Nephron progenitor cell (in vitro differentiated cells): ENCODE data around the gene GATA5.

Experiments
- DNase-seq: peaks from one replicate; pipeline ENCODE4 v3.0.0; 2021
- H3K27ac Mint-ChIP-seq: 2 replicates; pipeline ENCODE4 v1.8.0; 2021; ENCODE audit warnings: mild to moderate bottlenecking, moderate library complexity, mixed read lengths
- H3K27me3 Mint-ChIP-seq: 2 replicates; pipeline ENCODE4 v1.8.0; 2021; ENCODE audit warnings: mild to moderate bottlenecking, low read depth, mixed read lengths; ENCODE audit not compliant: poor library complexity
- H3K36me3 Mint-ChIP-seq: 2 replicates; pipeline ENCODE4 v1.8.0; 2021; ENCODE audit warnings: low read depth, mixed read lengths
- H3K4me1 Mint-ChIP-seq: 2 replicates; pipeline ENCODE4 v1.8.0; 2021; ENCODE audit warnings: mixed read lengths
- H3K4me3 Mint-ChIP-seq: 2 replicates; pipeline ENCODE4 v1.8.0; 2021; ENCODE audit warnings: mild to moderate bottlenecking, moderate library complexity, mixed read lengths
- H3K9me3 Mint-ChIP-seq: 2 replicates; pipeline ENCODE4 v1.8.0; 2021; ENCODE audit warnings: mild to moderate bottlenecking, moderate library complexity, mixed read lengths
- TF ChIP-seq, protein P1 (sequence below): fragments of 200-600 bp; sonication (generic); IDR thresholded peaks from 2 replicates; pipeline ENCODE4 v1.5.0; 2021; ENCODE audit warnings: antibody characterized with exemption

GATA5 gene

DNA sequence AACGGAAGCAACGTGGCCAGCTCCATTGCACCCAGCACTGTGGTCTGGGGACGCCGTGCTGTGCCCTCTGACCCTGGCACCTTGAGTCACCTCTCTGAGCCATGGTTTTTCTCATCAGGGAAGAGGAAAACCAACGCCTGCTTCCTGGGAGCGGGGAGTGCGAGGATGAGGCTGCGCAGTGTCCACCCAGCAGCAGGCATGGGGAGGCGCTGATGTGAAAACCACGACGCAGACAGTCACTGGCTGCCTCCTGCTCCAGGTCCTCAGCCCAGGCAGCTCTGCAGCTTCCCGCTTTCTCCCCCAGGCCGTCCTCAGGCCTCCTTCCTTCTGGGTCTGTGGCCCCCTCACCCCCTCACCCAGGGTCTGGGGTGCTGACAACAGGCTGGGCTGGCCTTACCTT, 14.0 kb downstream of the GATA5 start:
- TF ChIP-seq, protein P1, sequence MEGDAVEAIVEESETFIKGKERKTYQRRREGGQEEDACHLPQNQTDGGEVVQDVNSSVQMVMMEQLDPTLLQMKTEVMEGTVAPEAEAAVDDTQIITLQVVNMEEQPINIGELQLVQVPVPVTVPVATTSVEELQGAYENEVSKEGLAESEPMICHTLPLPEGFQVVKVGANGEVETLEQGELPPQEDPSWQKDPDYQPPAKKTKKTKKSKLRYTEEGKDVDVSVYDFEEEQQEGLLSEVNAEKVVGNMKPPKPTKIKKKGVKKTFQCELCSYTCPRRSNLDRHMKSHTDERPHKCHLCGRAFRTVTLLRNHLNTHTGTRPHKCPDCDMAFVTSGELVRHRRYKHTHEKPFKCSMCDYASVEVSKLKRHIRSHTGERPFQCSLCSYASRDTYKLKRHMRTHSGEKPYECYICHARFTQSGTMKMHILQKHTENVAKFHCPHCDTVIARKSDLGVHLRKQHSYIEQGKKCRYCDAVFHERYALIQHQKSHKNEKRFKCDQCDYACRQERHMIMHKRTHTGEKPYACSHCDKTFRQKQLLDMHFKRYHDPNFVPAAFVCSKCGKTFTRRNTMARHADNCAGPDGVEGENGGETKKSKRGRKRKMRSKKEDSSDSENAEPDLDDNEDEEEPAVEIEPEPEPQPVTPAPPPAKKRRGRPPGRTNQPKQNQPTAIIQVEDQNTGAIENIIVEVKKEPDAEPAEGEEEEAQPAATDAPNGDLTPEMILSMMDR: no peak
- Mint-ChIP-seq H3K9me3 (no peaks in the 10 kb centered on the region), H3K4me3 (no peak overlapping the region), H3K36me3 (no peaks in the 10 kb centered on the region), H3K27me3 (no peaks in the 10 kb centered on the region), H3K4me1 (peaks cover 53% of the 10 kb centered on the region), H3K27ac (no peak overlapping the region)
- no peak for DNase-seq

DNA sequence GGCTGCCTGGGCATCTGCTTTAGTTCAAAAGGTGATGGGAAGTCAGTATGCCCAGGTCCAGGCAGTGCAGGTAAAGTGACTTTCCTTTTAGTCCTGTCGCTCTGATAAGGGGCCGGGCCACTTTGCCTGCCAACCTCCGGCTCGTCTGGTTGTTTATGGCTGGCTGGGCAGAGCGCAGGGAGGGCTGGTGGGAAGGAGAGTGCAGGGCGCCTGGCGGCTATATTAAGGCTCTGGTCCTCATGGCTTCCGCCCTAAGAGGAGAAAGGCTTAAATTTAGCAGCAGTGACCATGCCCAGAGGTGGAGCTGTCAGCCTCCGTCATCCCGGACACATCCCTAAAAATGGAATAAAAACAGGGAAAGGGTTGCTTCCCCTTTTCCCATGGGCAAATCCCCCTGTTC, 14.6 kb downstream of the GATA5 start:
- TF ChIP-seq, protein P1: no peak
- no peak for DNase-seq
- Mint-ChIP-seq H3K27ac (no peak overlapping the region), H3K27me3 (no peaks in the 10 kb centered on the region), H3K36me3 (no peaks in the 10 kb centered on the region), H3K4me3 (no peak overlapping the region), H3K4me1 (peaks cover 59% of the 10 kb centered on the region), H3K9me3 (no peaks in the 10 kb centered on the region)

DNA sequence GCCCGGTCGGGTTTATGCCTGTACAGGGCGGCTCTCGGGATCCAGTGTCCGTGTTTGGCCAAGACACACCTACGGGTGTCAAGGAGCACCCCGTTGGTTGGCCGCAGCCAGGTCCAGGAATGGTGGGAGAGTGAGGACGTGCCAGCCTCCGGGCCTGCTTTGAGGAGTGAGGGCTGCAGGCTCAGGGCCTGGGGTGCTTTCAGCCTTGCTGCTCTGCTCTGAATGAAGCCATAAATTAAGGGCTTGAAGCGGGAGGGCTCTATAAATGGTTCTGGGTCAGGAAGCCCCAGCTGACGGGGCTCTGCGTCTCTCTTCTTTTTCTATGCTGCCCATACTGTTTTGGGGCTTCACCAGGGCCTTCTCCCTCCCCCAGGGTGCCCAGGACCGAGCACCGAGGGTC, 15.1 kb downstream of the GATA5 start:
- TF ChIP-seq, protein P1: no peak
- Mint-ChIP-seq H3K36me3 (no peaks in the 10 kb centered on the region), H3K4me3 (peak overlapping the region; percentile 25), H3K4me1 (peaks cover 62% of the 10 kb centered on the region), H3K27me3 (no peaks in the 10 kb centered on the region), H3K27ac (peak overlapping the region; percentile 29), H3K9me3 (no peaks in the 10 kb centered on the region)
- peak; percentile 49 for DNase-seq

DNA sequence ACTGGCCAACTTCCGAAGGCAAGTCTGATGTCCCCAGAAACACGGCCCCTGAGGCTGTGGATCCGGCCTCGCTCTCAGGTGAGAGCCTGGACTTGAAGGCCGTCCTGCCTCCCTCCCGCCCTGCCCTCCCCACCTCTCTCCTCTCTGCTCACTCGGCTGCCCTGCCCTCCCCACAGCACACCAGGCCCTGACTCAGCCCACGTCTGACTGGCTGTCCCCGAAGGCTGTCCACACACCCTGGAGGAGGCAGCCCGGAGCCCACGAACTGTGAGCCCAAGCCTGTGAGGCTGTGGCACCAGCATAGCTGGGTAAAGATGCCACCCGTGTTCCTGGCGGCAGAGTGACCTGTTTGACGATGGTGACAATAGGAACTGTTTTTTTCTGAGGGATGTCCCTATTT, 16.3 kb downstream of the GATA5 start:
- Mint-ChIP-seq H3K27me3 (no peaks in the 10 kb centered on the region), H3K9me3 (no peaks in the 10 kb centered on the region), H3K4me3 (no peak overlapping the region), H3K4me1 (peaks cover 74% of the 10 kb centered on the region), H3K27ac (no peak overlapping the region), H3K36me3 (no peaks in the 10 kb centered on the region)
- TF ChIP-seq, protein P1: no peak
- DNase-seq: no peak

DNA sequence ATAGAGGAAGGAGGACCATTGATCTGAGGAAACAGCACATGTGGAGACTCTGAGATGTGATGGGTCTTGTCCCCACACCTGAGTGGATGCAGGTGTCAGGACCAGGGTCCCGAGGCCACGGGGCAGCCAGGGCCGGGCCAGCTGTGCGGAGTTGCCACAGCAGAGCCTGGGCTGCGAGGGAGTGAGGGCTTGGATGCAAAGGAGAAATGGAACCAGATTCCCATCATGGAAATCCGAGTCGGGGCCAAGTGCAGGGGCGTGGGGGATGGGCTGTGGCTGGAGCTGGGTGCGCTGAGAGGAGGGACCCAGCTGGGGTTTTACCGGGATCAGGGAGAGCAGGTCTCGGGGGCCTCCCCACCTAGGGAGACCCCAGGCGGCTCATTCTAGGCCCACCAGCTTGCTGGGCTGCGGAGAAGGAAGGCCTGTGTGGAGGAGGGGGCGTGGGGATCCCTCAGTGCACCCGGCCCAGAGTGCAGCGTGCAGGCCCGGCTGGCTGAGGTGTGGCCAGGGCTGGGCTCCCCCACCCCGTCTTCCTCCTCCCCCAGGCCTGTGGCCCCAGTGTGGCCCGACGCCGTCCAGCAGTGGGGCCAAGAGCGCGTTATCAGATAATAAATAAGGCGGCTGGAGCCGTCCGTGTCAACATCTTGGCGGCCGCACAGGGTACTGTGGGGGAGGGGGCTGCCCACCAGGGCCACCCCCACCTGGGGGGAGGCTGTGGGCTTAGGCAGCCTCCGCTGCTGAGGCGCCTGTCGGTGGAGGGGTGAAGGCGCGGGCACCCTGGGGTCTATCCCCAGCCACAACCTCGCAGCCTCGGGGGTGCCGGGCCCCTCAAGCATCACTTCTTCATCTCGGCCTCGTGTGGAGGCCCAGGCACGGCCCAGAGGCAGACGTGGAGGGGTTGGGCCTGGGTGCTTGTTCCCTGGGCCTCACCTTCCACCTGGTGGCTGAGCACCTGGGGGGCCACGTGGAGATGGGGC, 17.2 kb downstream of the GATA5 start:
- no peak overlapping the region for H3K27ac Mint-ChIP-seq
- no peaks in the 10 kb centered on the region for H3K9me3 Mint-ChIP-seq
- no peaks in the 10 kb centered on the region for H3K27me3 Mint-ChIP-seq
- no peaks in the 10 kb centered on the region for H3K36me3 Mint-ChIP-seq
- DNase-seq: no peak
- TF ChIP-seq, protein P1: no peak
- H3K4me3 Mint-ChIP-seq: peak overlapping the region; percentile 38
- peaks cover 73% of the 10 kb centered on the region for H3K4me1 Mint-ChIP-seq

DNA sequence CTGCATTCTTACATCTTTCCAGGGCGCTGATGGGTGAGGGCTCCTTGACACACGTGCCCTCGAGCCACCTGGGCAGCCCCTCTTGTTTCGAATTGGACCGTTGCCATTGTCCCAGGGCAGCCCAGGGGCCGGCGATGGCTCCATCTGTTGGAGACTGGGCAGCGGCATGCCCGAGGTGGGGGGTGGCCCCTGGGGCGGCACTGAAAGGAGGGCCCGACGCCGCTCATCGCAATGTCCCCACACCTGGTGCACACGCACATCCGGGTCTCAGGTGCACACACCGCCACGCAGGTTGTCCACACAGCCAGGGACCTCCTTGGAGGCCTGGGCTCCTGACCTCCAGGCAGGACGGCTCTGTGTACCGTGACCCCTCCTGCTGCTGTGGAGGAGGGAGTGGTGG, 18.0 kb downstream of the GATA5 start:
- no peak overlapping the region for H3K27ac Mint-ChIP-seq
- TF ChIP-seq, protein P1: no peak

More for the DNA sequence above, 18.0 kb downstream of the GATA5 start:
- peak overlapping the region; percentile 38 for H3K4me3 Mint-ChIP-seq
- H3K27me3 Mint-ChIP-seq: no peaks in the 10 kb centered on the region
- no peaks in the 10 kb centered on the region for H3K9me3 Mint-ChIP-seq
- H3K4me1 Mint-ChIP-seq: peaks cover 73% of the 10 kb centered on the region
- H3K36me3 Mint-ChIP-seq: no peaks in the 10 kb centered on the region
- no peak for DNase-seq
